ENCODE measurements around the gene EGR1.

EGR1 gene

DNA sequence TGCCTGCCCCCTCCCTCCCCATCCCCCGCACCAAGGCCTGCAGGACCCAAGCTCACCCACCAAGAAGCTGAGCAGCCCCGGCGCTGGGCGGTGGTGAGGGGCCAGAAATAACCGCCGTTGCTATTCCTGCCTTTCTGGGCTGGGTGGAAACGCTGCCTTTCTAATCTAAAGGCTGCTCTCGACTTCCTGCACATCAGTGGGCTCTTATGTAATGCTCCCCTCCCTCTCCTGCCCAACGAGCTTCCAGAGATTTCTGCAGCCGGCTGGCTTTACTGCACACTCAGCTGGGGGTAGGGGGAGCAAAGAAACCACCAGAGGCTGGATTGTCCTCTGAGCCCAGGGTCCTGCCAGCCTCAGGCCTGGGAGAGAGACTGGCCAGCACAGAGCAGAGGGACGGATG is 6.9 kb upstream of the EGR1 start:
- Histone ChIP-seq H3K27ac (ENCODE audit: low read depth, low read length) (no peak overlapping the region), H3K36me3 (ENCODE audit: control insufficient read depth, insufficient read depth, low read length) (no peaks in the 10 kb centered on the region), H3K9ac (ENCODE audit: low read length) (no peak overlapping the region), H3K4me1 (ENCODE audit: control insufficient read depth, insufficient read depth, low read length) (no peaks in the 10 kb centered on the region), H3K4me3 (ENCODE audit: low read length) (no peak overlapping the region), H3K27me3 (ENCODE audit: control insufficient read depth, insufficient read depth, low read length) (no peaks in the 10 kb centered on the region)

DNA sequence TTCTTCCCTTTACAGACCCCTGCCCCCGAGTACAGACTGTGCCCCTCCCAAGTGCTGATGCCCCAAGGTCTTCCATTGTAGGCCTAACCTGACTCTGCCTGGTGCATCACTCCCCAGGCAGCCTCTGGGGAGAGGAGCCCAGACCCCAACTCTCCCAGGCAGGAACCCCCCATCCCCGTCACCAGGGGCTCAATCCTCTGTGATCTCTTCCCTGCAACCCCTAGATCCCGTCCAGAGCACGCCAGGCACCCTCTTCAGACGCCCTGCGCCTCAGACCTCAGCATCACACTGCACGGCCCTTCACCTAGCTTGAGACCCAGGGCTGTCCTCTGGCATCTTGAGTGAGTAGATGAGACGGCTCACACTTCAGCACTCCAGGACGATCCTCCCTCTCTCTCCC is 6.4 kb upstream of the EGR1 start:
- Histone ChIP-seq H3K4me3 (ENCODE audit: low read length) (no peak overlapping the region), H3K36me3 (ENCODE audit: control insufficient read depth, insufficient read depth, low read length) (no peaks in the 10 kb centered on the region), H3K27me3 (ENCODE audit: control insufficient read depth, insufficient read depth, low read length) (no peaks in the 10 kb centered on the region), H3K4me1 (ENCODE audit: control insufficient read depth, insufficient read depth, low read length) (no peaks in the 10 kb centered on the region), H3K27ac (ENCODE audit: low read depth, low read length) (no peak overlapping the region), H3K9ac (ENCODE audit: low read length) (no peak overlapping the region)

DNA sequence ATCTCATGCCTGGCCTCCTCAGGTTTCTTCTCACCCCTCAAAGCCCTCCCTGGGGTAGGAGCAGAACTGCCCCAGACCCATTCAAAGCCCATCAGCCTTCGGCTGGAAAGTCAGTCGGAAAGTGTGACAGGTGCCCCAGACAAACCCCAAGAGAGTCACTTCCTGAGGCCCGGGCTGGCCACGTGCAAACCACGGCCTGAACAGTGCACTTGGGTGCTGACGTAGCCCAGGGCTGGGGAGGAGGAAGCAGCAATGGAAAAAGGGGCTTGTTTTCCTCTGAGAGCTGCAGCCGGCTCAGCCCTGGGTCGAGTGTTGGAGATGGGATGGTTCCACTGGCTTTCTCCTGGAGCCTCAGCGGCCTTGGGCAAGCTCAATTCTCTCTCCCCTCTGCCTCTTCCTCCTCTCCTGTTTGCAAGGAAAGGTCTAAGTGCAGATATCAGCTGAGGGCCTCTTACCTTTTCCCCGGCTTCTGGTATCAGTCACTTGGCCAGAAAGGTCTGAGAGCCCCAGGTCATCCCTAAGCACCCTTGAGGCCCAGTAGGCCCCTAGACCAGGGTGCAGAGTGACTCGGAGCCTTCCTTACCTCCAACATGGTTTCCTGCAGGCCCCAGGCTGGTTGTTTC is 5.9 kb upstream of the EGR1 start:
- H3K27ac ChIP-seq (ENCODE audit: low read depth, low read length) = no peak overlapping the region
- no peaks in the 10 kb centered on the region for H3K27me3 ChIP-seq (ENCODE audit: control insufficient read depth, insufficient read depth, low read length)
- H3K4me1 ChIP-seq (ENCODE audit: control insufficient read depth, insufficient read depth, low read length) = no peaks in the 10 kb centered on the region
- H3K4me3 ChIP-seq (ENCODE audit: low read length) = no peak overlapping the region
- H3K36me3 ChIP-seq (ENCODE audit: control insufficient read depth, insufficient read depth, low read length) = no peaks in the 10 kb centered on the region
- no peak overlapping the region for H3K9ac ChIP-seq (ENCODE audit: low read length)

GRCh38 chr5:138460032-138460693 is 5.1 kb upstream of the EGR1 start:
- Histone ChIP-seq H3K9ac (ENCODE audit: low read length) (no peak overlapping the region), H3K4me1 (ENCODE audit: control insufficient read depth, insufficient read depth, low read length) (no peaks in the 10 kb centered on the region), H3K27ac (ENCODE audit: low read depth, low read length) (no peak overlapping the region)

DNA sequence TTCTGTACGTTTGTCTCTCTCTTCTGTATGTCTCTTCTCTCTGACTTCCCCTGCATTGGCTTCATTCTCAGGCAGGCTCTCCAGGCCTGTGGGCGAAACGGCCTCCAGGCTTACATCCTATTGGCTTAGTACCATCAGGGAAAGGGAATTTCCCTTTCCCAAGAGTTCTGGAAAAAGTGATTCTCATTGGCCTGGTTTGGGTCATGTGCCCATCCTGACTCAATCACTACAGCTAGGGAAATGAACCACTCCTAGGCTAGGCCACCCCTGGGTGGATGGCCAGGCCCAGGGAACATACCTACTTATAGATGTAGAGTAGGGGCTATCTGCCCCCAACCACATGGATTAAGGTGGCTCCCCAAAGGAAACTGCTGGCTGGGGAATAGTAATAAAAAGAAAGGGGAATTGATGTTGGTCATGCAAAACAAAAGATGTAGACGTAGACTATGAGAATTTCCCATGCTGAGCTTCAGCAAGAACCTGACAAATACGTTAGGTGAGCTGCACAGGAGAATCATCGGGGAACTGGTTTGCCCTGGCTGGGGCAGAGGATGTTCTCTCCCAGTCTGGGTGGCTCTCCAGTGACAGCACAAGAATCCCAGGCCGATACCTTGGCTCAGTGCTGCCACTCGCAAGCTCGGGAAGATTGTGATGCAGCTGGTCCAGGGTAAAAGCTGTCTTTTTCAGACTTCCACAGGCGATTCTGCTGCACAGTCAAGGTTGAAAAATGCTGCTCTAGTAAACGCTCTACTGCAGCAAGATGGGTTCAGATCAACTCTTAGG is 3.7 kb upstream of the EGR1 start:
- no peak overlapping the region for H3K4me3 ChIP-seq (ENCODE audit: low read length)
- H3K4me1 ChIP-seq (ENCODE audit: control insufficient read depth, insufficient read depth, low read length) = peaks cover 4% of the 10 kb centered on the region
- H3K9ac ChIP-seq (ENCODE audit: low read length) = no peak overlapping the region
- no peaks in the 10 kb centered on the region for H3K27me3 ChIP-seq (ENCODE audit: control insufficient read depth, insufficient read depth, low read length)
- H3K27ac ChIP-seq (ENCODE audit: low read depth, low read length) = no peak overlapping the region
- no peaks in the 10 kb centered on the region for H3K36me3 ChIP-seq (ENCODE audit: control insufficient read depth, insufficient read depth, low read length)

More at GRCh38 chr5:138460032-138460693, 5.1 kb upstream of the EGR1 start:
- Histone ChIP-seq H3K36me3 (ENCODE audit: control insufficient read depth, insufficient read depth, low read length) (no peaks in the 10 kb centered on the region), H3K4me3 (ENCODE audit: low read length) (no peak overlapping the region), H3K27me3 (ENCODE audit: control insufficient read depth, insufficient read depth, low read length) (no peaks in the 10 kb centered on the region)

GRCh38 chr5:138463419-138464007 is 1.8 kb upstream of the EGR1 start:
- Histone ChIP-seq H3K36me3 (ENCODE audit: control insufficient read depth, insufficient read depth, low read length) (peaks cover 7% of the 10 kb centered on the region), H3K27ac (ENCODE audit: low read depth, low read length) (peak overlapping the region; percentile 98), H3K27me3 (ENCODE audit: control insufficient read depth, insufficient read depth, low read length) (no peaks in the 10 kb centered on the region), H3K4me1 (ENCODE audit: control insufficient read depth, insufficient read depth, low read length) (peaks cover 7% of the 10 kb centered on the region), H3K9ac (ENCODE audit: low read length) (peak overlapping the region; percentile 78), H3K4me3 (ENCODE audit: low read length) (peak overlapping the region; percentile 81)

GRCh38 chr5:138464008-138464387 is 1.3 kb upstream of the EGR1 start:
- Histone ChIP-seq H3K27me3 (ENCODE audit: control insufficient read depth, insufficient read depth, low read length) (no peaks in the 10 kb centered on the region), H3K9ac (ENCODE audit: low read length) (peak overlapping the region; percentile 78), H3K36me3 (ENCODE audit: control insufficient read depth, insufficient read depth, low read length) (peaks cover 7% of the 10 kb centered on the region), H3K4me1 (ENCODE audit: control insufficient read depth, insufficient read depth, low read length) (peaks cover 7% of the 10 kb centered on the region), H3K27ac (ENCODE audit: low read depth, low read length) (peak overlapping the region; percentile 98), H3K4me3 (ENCODE audit: low read length) (peak overlapping the region; percentile 93)

GRCh38 chr5:138464388-138465260 is 655 bp upstream of the EGR1 start:
- peak overlapping the region; percentile 66 for H3K9ac ChIP-seq (ENCODE audit: low read length)
- peaks cover 7% of the 10 kb centered on the region for H3K4me1 ChIP-seq (ENCODE audit: control insufficient read depth, insufficient read depth, low read length)
- H3K36me3 ChIP-seq (ENCODE audit: control insufficient read depth, insufficient read depth, low read length) = peaks cover 7% of the 10 kb centered on the region
- H3K27me3 ChIP-seq (ENCODE audit: control insufficient read depth, insufficient read depth, low read length) = no peaks in the 10 kb centered on the region
- peak overlapping the region; percentile 98 for H3K27ac ChIP-seq (ENCODE audit: low read depth, low read length)
- peak overlapping the region; percentile 93 for H3K4me3 ChIP-seq (ENCODE audit: low read length)

DNA sequence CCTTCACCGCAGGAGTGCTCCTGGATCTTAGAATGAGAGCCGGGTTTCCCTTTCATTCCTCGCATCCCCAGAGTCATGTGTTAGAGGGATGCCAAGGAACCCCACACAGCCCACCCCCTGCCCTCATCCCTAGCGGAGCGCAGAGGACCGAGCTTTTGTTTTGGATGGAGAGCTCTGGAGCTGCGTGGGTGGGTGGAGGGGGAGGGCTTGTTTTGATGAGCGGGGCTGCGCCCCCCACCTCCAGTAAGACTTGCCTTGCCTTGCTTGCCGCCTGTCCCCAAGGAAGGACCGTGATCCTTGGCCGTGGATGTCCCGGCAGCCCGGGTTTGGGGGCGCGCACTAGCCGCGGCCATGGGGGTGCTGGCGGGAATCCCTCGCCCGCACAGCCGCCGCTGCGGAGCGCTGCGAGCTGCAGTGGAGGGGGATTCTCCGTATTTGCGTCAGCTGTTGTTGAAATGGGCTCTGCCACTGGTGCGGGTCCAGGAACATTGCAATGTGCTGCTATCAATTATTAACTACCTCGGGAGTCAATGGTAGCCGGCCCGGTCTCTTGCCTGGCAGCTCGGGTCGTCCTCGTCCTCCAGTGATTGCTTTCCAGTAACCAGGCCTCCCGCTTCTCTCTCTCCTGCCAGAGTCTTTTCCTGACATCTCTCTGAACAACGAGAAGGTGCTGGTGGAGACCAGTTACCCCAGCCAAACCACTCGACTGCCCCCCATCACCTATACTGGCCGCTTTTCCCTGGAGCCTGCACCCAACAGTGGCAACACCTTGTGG is 1.0 kb downstream of the EGR1 start:
- peaks cover 7% of the 10 kb centered on the region for H3K36me3 ChIP-seq (ENCODE audit: control insufficient read depth, insufficient read depth, low read length)
- H3K4me3 ChIP-seq (ENCODE audit: low read length) = peak overlapping the region; percentile 93
- no peaks in the 10 kb centered on the region for H3K27me3 ChIP-seq (ENCODE audit: control insufficient read depth, insufficient read depth, low read length)
- H3K9ac ChIP-seq (ENCODE audit: low read length) = peak overlapping the region; percentile 67
- H3K27ac ChIP-seq (ENCODE audit: low read depth, low read length) = no peak overlapping the region
- H3K4me1 ChIP-seq (ENCODE audit: control insufficient read depth, insufficient read depth, low read length) = peaks cover 7% of the 10 kb centered on the region

- Histone ChIP-seq H3K27ac (ENCODE audit: low read depth, low read length) (no peak overlapping the region), H3K9ac (ENCODE audit: low read length) (no peak overlapping the region), H3K27me3 (ENCODE audit: control insufficient read depth, insufficient read depth, low read length) (no peaks in the 10 kb centered on the region), H3K4me1 (ENCODE audit: control insufficient read depth, insufficient read depth, low read length) (peaks cover 7% of the 10 kb centered on the region), H3K36me3 (ENCODE audit: control insufficient read depth, insufficient read depth, low read length) (peaks cover 7% of the 10 kb centered on the region), H3K4me3 (ENCODE audit: low read length) (peak overlapping the region; percentile 93)
Measured at GRCh38 chr5:138466900-138467710, 1.8 kb downstream of the EGR1 start.

DNA sequence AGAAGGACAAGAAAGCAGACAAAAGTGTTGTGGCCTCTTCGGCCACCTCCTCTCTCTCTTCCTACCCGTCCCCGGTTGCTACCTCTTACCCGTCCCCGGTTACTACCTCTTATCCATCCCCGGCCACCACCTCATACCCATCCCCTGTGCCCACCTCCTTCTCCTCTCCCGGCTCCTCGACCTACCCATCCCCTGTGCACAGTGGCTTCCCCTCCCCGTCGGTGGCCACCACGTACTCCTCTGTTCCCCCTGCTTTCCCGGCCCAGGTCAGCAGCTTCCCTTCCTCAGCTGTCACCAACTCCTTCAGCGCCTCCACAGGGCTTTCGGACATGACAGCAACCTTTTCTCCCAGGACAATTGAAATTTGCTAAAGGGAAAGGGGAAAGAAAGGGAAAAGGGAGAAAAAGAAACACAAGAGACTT is 2.4 kb downstream of the EGR1 start:
- no peaks in the 10 kb centered on the region for H3K27me3 ChIP-seq (ENCODE audit: control insufficient read depth, insufficient read depth, low read length)
- no peak overlapping the region for H3K9ac ChIP-seq (ENCODE audit: low read length)
- peak overlapping the region; percentile 93 for H3K4me3 ChIP-seq (ENCODE audit: low read length)
- no peak overlapping the region for H3K27ac ChIP-seq (ENCODE audit: low read depth, low read length)
- H3K4me1 ChIP-seq (ENCODE audit: control insufficient read depth, insufficient read depth, low read length) = peaks cover 7% of the 10 kb centered on the region
- H3K36me3 ChIP-seq (ENCODE audit: control insufficient read depth, insufficient read depth, low read length) = peaks cover 7% of the 10 kb centered on the region

Data from rectal smooth muscle tissue (tissue), 1 donor.